Hypothalamus (tissue), 51 donors: Measurements from ENCODE around the gene SPATA9.
"Not testable (repeated sequence)": the region's sequence is repeated elsewhere in the genome, so short reads cannot be mapped to it uniquely, and the experiment has no call there.

ENCODE experiments used
- DNase-seq, 51 donors: peaks; one replicate each; lab custom pipeline; 2025; lab: John Stamatoyannopoulos, UW

Gene SPATA9

DNA sequence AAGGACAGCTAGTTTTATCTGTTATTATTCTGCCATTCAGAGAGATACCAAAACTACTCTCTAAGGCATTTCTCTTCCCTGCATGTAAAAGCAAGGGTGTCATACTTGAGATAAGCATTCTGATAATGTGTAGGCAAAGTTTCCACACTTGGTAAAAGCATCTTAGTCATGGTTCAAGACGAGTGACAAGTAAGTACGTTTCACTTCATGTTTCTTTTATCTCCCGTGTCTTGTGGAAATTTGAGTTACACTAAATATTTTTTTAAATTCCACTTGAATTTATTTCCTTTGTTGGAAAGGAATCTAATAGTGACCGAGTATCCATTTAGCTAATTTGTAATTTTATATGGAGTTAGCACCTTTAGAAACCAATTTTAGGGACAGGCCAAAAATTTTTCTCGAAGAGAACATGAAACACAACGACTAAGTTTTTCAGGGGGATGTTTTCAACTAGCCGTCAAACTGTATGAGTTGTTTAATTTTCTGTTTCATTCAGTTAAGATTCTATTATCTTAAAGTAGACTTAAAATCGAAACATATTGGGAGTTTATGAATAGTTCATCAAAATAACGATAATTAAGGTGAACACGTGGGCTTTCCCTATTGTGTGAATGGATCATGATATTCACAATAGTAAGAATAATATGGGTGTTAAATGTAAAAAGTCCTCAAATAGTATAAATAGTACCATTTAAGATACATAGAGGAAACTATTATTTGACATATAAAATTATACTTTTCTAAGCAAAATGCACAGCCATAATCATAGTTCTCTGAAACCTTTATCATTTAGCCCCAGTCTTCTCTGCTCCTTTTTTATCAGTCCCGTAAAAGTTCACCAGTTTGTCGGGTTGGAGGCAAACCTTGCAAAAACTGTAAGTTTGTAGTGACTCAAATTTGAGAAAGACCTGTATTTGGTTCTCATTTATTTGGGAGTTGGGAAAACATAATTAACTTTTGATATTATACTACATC is 34.6 kb downstream of the SPATA9 start:
- DNase-seq = no peak

DNA sequence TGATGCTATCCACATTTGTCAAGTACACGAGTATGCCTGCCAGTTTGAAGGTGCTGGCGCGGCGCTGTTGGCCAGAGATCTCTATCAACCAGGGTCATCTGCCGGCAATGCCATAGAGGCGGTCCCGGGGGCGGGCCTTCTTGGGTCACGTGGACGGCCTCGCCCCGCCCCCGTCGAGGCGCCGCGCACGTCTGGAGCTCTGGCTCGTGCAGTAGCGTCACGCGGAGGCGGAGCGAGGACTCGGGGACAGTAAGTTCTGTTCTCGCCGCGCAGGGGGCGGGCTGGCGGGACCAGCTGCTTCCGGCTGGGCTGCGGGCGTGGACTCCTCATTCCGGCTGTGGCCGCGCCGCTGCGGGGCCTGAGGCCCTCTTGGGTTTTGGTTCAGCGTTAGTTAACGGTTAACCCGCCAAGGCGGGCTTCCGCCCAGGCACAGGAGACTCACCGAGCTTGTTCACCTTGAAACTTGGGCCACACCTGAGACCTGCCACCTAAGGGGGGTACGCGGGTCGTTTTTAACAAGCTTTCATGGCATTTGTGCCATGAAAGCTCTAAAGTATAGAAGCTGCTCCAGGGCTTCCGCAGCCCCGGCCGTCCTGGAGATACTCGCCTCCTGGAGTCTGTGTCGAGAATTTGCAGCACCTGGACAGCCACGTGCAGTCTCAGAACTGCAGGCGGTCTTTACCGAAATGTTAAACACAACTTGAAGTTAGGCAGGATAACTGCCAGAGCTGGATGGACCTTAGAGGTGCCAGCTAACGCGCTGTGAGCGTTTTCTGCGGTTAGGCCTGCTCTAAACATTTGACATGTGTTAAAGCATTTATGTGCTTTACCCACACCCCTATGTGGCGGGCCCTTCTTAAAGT is 36.0 kb downstream of the SPATA9 start, which contains the start of gene RFESD:
Gene RFESD (plus strand): TSS at position 209 of the 863 bp plus-strand sequence. CDS start 5,495 bp downstream, outside the sequence.
- DNase-seq = peak; percentile 59 to 98 (median 93)

DNA sequence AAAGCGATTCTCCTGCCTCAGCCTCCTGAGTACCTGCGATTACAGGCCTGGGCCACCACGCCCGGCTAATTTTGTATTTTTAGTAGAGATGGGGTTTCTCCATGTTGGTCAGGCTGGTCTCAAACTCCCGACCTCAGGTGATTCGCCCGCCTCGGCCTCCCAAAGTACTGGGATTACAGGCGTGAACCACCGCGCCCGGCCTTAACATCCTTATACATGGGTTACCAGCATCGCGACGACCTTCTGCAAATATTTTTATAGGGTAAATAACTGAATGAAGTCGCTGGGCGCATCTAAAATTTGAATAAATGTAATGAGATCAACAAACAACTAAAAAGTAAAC is 36.6 kb downstream of the SPATA9 start:
- peak in 4 of 51 donors; percentile 17 to 58 (median 36) for DNase-seq

DNA sequence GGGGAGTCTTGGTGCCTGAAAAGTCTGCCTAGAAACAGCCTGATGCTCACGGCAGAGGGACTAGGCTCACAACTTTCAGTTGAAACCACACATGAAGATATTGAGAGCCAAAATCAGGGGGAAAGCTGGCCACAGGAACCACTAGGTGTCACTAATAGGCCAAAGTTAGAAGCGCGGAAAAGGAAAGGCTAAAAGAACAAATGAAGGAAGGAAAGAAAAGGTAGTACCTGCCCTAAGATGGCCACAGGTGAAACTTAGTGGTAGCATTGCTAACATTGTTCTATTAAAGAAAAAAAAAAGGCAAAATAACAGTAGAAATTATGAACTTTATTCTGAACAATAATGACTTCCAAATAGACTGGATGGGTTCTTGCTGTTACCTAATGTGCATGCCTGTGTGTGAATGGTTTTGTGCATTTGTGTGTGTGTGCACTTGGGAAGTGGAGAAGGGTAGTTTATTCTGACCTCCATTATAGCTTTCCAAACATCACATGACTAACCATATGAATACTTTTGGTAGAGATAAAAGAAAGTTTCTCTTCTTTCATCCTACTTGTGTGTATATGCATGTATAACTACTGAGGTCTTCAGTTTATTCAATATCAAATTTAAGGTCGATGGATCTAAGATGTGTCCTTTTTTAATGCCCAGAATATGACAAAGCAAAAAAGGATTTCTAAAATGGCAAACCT is 38.3 kb downstream of the SPATA9 start:
- peak in 20 of 51 donors; percentile 2 to 72 (median 20) for DNase-seq

DNA sequence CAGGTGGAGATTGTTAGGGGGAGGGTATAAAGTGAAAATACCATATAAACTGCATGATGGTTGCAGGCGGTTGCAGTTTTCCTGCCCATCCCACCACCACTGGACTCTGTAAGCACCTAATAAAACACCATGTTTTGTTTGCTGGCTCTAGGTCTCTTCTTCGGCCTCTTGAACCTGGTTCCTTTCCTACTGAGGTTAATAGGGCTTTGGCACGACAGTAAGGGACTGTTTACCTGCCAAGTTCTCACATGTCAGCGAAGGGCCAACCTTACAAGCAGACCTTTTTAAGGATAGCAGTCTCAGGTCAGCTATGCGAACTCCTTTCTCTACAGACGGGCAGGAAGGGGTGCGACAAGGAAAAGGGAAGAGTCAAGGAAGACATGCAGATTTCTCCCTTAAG is 39.6 kb downstream of the SPATA9 start:
- no peak for DNase-seq

DNA sequence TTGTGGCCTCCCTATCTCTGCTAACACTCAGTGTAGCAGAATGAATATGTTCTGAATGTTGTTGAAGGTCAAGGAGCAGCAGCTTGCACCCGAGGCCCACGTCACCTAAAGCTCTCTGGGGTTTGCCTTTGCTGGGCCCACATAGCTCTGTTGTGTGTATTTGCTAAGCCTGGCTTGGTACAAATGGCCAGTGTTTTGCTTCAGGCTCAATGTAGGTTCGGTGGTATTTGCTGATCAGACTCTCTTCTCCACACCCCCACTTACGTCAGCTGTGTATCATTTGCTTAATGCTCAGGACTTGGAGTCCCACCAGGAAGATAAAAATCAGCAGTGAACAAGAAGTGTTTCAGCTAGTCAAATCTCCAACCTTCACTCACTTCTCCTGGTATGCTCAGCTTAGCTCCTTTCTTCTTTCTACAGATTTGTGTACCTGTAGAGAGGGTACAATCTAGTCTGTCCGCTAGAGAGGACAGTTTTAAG is 41.0 kb downstream of the SPATA9 start:
- no peak for DNase-seq

DNA sequence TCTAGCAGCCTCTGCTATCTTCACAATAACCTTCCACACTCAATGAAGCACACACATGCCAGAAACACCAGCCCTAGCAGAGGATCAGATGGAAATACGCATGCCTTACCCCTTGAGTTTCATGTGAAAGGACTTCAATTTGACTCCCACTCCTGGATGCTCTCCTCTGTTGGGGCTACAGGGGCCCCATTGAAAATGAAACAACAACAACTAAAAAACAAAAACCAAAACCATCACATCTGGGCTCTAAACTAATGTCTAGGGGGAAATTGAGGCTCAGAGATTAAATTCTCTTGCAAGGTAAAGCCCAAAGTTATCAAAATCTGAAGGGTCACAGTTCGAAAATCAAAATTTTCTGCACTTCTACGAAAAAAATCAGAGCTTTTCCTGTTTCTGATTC is 44.2 kb downstream of the SPATA9 start:
- DNase-seq = no peak

DNA sequence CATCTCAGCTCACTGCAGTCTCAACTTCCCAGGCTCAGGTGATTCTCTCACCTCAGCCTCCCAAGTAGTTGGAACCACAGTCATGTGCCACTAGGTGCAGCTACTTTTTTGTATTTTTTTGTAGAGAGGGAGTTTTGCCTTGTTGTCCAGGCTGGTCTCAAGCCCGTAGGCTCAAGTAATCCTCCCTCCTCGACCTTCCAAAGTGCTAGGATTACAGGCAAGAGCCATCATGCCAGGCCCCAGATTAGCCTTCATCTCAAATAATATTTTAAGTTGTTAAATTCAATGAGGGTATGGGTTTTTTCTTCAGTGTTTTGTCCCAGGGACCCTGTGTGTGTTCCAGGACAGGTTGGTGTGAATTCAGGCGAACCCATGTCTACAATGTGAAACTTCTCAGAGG is 48.7 kb downstream of the SPATA9 start:
- no peak for DNase-seq

DNA sequence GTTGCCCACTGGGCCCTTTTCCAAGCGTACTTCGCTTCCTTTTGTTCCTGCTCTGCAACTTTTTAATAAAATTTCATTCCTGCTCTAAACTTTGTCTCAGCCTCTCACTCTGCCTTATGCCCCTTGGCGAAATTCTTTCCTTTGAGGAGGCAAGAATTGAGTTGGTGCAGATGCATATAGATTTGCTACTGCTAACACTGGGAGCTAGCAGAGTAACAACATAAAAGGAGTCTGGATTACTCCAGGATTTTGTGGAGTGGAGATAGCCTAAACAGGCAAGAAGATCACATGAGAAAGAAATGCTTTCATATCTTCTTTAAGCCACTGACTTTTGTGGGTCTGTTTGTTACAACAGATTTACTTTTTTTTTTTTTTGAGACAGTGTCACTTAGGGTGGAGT is 49.1 kb downstream of the SPATA9 start:
- DNase-seq = no peak

DNA sequence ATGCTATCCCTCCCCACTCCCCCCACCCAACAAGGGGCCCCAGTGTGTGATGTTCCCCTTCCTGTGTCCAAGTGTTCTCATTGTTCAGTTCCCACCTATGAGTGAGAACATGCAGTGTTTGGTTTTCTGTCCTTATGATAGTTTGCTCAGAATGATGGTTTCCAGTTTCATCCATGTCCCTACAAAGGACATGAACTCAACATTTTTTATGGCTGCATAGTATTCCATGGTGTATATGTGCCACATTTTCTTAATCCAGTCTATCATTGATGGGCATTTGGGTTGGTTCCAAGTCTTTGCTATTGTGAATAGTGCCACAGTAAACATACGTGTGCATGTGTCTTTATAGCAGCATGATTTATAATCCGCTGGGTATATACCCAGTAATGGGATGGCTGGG is 49.8 kb downstream of the SPATA9 start:
- not testable (repeated sequence) for DNase-seq

DNA sequence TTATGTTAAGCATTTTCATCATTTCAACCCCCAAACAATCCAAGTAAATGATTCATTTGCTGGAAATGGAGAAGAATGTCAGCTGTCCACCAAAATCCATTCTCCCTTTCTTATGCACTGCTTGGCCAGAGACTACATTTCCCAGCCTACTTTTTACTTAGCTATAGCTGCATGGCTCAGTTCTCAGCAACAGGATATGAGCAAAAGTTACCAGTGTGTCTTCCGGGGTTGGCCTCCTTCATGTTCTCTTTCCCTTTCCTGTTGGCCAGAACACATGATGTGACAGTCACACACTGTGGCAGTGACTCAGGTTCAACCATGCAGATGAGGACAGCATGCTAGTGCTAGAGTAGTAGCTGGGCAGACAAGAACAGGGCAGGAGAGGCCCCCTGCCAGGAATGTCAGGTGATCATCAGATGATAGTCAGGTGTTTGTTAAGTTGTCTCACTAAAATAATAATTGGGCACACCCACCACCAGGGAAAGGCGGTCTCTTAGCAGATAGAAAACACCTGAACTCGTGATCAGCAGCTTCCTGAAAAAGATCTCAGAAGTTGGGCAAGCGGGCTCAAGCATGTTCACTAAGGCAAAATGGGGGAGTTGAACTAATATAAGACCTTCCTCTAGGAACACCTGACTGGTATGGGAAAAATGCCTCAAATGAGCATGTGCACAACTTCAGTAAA is 50.7 kb downstream of the SPATA9 start:
- DNase-seq = no peak

DNA sequence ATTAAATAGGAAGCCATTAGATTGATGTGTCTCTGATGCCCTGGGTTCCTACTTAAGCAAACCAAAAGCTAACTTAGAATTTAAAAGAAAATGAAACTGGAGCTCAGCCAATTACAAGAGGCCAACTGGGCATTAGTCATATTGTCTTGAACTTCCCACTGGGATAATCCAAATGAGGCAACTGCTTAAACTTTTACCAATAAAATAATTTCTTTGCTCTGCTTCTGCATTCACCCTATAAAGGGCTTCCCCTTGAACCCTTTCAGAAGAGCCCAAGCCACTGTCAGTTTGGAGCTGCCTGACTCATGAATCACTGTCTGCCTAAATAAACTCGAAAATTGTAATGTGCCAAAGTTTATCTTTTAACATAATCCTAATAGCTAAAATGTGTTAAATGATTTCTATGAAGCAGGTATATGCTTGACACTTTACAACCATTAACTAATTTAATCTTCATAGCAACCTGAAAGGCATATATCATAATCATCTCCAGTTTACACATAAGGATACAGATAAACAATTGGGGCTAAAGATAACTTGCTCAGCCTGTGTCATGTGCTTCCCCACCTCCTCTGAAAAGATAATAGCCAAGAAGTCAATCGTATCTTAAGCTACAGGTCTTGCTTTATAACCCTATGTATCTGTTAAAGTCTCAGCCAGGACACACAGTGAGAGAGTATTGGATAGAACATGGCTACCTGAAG is 51.4 kb downstream of the SPATA9 start:
- DNase-seq = no peak

DNA sequence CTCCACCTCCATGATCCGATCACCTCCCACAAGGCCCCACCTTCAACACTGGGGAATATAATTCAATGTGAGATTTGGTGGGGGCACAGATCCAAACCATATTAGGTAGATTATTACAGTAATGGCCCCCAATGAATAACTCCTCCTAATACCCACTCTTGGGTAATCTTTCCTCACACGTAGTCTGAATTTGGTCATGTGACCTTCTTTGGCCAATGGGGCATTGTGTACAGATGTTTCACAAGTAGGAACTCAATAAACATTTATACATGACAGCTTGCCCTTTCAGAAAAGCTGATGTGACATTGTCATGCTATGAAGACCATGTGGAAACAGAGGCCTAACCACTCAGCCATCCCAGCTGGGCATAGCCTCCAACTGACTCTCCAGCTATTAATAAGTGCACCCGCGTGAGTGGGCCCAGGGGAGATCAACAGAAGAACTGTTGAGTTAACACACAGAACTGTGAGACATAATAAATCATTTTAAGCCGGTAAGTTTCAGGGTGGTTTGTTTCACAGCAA is 52.3 kb downstream of the SPATA9 start:
- DNase-seq = no peak

DNA sequence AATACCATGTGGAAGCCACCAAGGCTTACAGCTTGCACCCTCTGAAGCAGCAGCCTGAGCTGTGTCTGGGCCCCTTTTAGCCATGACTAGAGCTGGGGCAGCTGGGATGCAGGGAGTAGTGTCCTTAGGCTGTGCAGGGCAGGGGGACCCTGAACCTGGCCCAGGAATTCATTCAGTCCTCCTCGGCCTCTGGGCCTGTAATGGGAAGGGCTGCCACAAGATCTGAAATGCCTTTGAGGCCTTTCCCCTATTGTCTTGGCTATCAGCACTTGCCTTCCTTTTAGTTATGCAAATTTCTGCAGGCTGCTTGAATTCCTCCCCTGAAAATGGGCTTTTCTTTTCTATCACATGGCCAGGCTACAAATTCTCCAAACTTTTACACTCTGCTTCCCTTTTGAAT is 53.9 kb downstream of the SPATA9 start:
- DNase-seq = no peak

DNA sequence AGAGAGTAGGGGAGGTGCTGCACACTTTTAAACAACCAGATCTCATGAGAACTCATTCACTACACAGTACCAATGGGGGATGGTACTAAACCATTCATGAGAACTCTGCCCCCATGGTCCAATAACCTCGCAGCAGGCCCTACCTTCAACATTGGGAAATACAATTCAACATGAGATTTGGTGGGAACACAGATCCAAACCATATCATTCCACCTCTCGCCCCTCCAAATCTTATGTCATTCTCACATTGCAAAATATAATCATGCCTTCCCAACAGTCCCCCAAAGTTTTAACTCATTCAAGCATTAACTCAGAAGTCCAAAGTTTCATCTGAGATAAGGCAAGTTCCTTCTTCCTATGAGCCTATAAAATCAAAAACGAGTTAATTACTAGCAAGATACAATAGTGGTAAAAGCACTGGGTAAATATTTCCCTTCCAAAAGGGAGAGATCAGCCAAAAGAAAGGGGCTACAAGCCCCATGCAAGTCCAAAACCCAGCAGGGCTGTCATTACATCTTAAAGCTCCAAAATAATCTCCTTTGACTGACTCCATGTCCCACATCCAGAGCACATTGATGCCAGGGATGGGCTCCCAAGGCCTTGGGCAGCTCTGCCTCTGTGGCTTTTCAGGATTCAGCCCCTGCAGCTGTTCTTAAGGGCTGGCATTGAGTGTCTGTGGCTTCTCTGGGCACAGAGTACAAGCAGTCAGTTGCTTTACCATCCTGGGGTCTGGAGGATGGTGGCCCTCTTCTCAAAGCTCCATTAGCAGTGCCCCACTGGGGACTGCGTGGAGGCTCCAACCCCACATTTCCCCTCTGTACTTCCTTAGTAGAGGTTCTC is 54.6 kb downstream of the SPATA9 start:
- DNase-seq = no peak

DNA sequence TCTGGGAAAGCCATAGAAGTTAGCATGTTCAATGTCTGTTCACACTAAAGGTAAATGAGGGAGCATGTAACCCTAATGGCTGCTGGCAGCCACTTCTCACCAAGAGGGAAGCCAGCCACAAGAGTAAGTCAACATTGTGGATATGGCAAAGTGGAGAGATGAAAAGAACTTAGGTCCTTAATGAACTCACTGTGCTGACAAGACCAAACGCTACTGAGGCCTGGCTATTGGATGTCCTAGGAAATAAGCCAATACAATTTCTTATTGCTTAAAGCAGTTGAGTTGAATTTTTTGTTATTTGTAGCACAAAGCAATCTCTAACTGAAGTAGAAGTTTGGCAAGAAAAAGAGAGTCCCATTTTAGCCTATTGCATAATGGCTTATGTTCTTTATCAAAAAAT is 56.1 kb downstream of the SPATA9 start:
- DNase-seq = no peak

DNA sequence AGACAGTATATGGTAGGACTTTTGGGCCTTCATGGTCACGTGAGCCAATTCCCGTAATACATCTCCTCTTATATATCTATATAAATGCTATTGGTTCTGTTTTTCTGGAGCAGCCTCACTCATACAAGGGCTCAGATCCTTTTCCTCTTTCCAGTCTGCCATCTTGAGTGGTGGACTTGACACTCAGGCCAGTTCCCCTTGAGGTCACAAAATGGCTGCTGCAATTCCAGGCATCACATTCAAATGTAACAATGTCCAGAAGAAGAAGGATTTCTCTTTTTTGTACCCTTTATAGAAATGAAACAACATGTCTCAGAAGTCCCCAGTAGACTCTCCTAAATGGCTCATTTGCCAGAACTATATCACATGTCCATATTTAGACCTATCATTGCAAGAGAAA is 58.4 kb downstream of the SPATA9 start:
- DNase-seq = no peak

DNA sequence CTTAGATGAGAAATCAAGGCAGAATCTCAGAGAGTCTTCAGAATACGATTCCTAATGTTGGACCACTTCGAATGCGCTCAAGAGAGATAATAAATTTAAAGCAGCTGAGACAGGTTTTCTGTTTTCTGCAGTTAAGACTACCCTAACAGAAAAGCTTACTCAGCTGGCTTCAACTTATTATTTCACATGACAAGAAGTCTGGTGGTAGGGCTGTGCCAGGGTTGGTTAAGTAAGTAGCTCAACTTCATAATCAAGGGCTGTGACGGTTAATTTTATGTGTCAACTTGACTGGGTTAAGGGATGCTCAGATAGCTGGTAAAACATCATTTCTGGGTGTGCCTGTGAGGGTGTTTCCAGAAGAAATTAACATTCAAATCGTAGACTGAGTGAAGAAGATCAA is 59.1 kb downstream of the SPATA9 start:
- DNase-seq = no peak
